Stimulated activated CD4-positive, alpha-beta T cell treated with anti-CD3 and anti-CD28 coated beads, Interleukin-2, amount 100 ng/mL, for 4 hours (primary cell): ENCODE data around the gene CCDC170.

Source experiments
- DNase-seq: peaks from one replicate; pipeline ENCODE4 v3.0.0-alpha.2; 2020; ENCODE audit warnings: low read depth

The CCDC170 gene

GRCh38 chr6:151546941-151547659 lies 53.3 kb downstream of the CCDC170 start:
- DNase-seq, result no peak

GRCh38 chr6:151548201-151548600 lies 54.4 kb downstream of the CCDC170 start:
- DNase-seq, result no peak

DNA sequence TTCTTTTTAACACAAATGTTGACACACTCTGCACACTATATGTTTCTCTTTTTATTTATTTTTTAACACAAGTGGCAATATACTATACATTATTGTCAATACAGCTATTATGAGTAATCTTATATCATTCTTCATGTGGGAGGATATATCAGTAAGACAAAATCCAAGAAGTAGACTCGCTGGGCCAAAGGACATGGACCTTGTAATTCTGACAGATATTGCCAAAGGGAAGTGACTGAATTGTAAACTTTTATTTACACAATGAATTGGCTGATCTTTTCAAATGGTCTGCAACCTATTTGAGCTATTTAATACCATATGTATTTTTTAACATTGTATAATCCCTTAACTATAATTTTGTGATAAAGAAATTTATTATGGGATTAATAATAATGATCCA lies 56.0 kb downstream of the CCDC170 start:
- DNase-seq, result no peak

- DNase-seq, result no peak
Measured at GRCh38 chr6:151550618-151551017, 56.8 kb downstream of the CCDC170 start.

DNA sequence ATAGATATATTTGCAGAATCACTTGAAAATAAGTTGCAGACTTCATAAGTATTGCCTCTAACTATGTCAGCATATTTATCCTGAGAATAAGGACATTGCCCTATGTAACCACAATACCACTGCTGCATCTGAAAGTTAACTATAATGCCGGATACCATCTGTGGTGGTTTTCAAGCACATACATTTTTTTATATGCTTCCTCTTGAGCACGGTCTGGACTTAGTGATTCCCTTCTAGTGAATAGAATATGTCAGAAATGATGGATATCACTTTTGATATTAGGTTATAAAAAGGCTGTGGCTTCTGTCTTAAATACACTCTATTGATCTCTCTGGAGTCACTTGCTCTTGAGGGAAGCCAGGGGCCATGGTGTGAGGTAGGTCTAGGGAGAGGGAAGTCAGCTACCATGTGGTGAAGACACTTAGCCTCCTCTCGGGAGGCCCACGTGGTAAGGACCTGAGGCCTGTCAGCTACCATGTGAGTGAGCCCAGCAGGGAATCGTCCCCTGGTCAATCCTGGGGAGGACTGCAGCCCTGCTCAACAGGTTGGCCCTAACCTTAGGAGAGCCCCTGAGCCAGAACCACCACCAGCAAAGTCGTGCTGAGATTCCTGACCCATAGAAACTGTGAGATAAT lies 57.5 kb downstream of the CCDC170 start:
- DNase-seq, result no peak

GRCh38 chr6:151553416-151554165 lies 59.8 kb downstream of the CCDC170 start:
- no peak for DNase-seq

DNA sequence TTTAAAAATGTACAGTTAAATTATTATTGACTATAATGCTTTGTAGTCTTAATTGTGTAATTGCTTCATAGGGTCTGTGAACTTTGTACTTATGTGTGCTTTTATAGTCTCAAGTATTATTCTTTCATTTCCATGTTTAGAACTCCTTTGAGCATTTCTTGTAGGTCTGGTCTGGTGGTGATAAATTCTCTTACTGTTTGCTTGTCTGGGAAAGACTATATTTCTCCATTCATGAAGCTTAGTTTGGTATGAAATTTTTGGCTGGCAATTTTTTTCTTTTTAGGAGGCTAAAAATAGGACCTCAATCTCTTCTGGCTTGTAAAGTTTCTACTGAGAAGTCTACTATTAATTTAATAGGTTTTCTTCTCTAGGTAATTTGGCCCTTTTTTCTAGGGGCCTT lies 67.4 kb downstream of the CCDC170 start:
- DNase-seq, result no peak

- no peak for DNase-seq
Measured at GRCh38 chr6:151564654-151565053, 70.8 kb downstream of the CCDC170 start.

DNA sequence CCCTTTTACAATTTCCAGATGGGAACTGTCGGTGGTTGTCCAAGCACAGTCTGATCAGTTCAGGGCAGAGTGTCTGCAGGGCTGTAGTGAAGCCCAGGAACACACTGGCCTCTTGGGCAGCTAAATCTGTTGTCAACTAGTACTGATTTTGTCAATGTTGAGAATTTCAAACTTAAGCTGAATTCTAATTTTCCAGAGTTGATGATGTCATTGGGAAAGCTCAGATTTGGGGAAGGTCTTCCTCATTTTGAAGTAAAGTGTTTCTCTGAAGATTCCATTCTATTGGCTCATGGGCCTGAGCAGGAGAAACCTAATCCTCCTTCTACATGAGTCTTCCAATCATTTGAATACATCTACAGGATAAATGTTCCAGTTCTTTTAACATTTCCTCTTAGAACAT lies 72.1 kb downstream of the CCDC170 start:
- no peak for DNase-seq

GRCh38 chr6:151566557-151566956 lies 72.7 kb downstream of the CCDC170 start:
- DNase-seq, result no peak

- no peak for DNase-seq
Measured at GRCh38 chr6:151576633-151577032, 82.8 kb downstream of the CCDC170 start.

DNA sequence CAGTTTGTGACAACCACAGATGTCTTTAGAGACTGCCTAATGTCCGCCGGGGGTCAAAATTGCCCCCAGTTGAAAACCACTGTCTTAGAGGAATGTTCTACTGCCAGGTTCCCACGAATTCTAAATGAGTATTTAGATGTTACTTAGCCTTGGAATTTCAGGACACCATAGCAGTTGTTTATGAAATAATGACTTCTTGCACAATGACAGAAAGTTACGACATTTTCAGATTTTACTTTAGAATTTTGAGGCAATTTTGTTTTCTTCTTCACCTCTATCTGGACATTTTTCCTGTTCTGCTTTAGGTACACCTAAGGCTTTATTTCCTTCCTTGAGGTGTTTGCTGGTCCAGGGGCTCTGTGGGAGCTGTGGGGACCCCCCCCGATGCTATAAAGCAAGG lies 83.4 kb downstream of the CCDC170 start:
- no peak for DNase-seq

- no peak for DNase-seq
Measured at GRCh38 chr6:151585741-151586140, 91.9 kb downstream of the CCDC170 start.

DNA sequence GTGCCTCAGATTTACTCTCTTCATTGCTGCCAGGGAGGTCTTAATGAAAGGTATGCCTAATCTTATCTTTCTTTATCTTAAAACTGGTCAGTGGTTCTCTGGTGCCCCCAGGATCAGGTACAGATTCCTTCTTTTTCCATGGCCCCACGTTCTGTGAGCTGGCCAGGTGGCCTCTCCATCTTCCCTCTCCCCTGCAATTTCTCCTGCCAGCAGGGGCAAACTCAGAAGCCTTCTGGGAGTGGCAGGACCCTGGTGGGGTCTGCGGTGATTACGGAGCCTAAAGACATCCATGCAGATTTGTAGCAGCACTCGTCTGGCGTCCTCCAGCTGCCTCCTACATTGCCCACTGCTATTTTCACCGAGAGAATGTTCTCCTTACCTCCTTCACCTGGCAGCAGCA lies 95.8 kb downstream of the CCDC170 start:
- DNase-seq, result no peak

- no peak for DNase-seq
Measured at GRCh38 chr6:151590742-151591141, 96.9 kb downstream of the CCDC170 start.

DNA sequence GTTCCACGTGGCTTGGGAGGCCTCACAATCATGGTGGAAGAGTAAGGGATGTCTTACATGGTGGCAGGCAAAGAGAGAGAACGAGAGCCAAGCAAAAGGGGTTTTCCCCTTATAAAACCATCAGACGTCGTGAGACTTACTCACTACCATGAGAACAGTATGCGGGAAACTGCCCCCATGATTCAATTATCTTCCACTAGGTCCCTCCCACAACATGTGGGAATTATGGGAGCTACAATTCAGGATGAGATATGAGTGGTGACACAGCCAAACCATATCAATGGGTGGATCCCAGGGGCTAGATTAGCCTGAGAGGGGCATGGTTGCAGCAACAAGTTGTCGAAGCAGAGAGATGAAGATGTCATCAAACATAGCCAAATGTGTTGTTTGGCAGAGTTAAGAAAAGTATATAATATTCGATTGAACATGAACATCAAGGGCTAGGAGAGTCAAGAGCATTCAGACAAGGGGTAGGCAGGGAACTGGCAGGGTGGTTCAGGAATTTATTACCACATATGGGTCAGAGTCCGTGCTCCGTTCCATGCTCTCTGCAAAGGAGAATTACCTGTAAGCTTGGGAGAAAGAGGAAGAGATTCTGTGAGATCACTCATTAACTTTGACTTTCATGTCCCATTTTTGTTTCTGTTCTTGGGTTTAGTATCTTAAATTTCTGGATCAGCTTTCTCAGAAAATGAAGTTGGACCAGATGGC lies 98.8 kb downstream of the CCDC170 start:
- no peak for DNase-seq

DNA sequence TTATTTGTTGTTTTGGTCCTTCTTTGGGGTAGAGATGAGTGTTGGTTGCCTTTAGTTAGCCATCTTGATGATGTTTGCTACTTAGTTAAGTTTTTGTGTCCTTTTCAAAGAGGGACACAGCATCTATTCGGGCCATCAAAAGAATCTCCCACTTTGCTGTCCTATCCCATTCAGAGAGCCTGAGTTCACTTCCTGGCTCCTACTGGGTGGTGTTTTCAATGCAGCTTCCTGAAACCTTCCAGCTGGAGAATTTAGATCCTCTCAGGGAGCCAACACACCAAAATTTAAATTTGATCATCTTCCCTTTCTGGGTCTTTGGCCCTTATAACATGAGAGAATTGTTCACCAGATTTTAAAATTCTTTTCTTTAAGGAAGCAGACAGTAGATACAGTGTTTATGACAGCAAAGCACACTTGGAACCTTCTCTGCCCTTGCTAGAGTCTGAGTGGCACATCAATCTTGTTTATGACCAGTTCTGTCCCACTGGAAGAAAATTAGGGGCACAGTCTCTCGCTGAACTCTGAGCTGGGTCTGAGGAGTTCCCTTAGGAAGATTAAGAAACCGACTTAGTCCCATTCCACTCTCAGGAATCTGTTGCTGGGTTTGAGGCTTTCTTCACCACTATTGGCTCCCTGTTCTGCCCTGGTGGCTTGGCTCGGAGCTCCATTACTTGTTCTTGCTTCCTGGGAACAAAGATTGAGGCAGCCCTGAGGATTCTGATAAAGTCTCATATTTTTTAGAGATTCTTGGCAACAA lies 115.5 kb downstream of the CCDC170 start:
- DNase-seq, result no peak

GRCh38 chr6:151610326-151610725 lies 116.5 kb downstream of the CCDC170 start:
- DNase-seq, result no peak

GRCh38 chr6:151614630-151615029 lies 120.8 kb downstream of the CCDC170 start:
- DNase-seq, result no peak

DNA sequence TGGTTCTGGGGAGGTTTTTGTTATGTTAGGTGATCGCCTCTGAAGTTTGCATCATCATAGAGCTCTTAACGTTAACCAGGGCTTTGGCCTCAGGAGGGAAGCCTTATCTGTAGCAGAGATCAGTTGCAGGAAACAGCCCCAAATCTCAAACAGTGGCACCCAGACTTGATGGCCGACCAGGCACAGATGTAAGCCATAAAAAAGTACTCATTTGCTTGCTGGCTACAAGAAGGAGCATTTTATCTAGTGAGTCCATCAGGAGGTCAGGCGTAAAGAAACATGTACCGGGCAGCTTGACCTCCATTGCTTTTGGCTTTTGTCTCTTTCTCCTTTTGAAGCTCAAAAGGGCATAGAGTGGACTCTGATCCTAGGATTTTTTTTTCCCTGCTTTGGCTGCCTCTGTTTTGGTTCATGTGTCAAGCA lies 122.3 kb downstream of the CCDC170 start:
- DNase-seq, result no peak

DNA sequence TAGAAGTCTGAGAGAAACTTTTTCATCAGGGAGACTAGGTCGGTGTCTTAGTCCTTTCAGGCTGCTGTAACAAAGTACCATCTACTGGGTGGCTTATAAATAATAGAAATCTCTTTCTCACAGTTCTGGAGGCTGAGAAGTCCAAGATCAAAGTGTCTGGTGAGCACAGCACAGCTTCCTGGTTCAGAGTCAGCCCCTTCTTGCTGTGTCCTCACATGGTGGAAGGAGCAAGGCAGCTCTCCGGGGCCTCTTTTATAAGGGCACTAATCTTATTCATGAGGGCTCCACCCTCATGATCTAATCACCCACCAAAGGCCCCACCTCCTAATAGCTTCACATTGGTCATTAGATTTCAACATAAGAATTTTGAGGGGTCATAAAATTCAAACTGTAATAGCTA lies 122.8 kb downstream of the CCDC170 start:
- no peak for DNase-seq

GRCh38 chr6:151617539-151617938 lies 123.7 kb downstream of the CCDC170 start:
- no peak for DNase-seq
